ENCODE results near the gene C1orf21.

The C1orf21 gene

DNA sequence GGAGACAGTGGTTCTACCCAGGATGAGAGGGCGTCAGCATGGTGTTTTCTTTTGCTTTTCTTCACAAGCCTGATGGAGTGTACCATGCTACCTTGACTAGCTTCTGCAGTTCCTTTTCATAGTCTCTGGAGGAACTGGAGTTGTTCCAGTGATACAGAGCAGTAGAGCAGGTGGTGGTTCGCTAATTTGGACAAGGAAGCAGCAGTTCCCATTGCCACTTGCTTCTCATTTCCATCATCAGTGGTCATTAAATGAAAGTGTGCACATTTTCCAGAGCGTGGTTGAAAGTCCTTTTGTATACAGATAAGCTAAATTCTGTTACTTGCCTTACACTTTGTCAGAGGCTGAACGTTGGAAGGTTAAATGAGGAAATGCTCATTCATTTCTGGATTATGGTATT is 182.3 kb downstream of the C1orf21 start:
- DNase-seq (ENCODE audit: low read depth), result no peak
- H3K4me3 ChIP-seq (replicated peaks; ENCODE audit: low read depth, low read length), result no peak overlapping the region
- TF ChIP-seq, protein P1, sequence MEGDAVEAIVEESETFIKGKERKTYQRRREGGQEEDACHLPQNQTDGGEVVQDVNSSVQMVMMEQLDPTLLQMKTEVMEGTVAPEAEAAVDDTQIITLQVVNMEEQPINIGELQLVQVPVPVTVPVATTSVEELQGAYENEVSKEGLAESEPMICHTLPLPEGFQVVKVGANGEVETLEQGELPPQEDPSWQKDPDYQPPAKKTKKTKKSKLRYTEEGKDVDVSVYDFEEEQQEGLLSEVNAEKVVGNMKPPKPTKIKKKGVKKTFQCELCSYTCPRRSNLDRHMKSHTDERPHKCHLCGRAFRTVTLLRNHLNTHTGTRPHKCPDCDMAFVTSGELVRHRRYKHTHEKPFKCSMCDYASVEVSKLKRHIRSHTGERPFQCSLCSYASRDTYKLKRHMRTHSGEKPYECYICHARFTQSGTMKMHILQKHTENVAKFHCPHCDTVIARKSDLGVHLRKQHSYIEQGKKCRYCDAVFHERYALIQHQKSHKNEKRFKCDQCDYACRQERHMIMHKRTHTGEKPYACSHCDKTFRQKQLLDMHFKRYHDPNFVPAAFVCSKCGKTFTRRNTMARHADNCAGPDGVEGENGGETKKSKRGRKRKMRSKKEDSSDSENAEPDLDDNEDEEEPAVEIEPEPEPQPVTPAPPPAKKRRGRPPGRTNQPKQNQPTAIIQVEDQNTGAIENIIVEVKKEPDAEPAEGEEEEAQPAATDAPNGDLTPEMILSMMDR (IDR thresholded peaks at IDR 0.05; ENCODE audit: low read length, missing control alignments), result no peak

DNA sequence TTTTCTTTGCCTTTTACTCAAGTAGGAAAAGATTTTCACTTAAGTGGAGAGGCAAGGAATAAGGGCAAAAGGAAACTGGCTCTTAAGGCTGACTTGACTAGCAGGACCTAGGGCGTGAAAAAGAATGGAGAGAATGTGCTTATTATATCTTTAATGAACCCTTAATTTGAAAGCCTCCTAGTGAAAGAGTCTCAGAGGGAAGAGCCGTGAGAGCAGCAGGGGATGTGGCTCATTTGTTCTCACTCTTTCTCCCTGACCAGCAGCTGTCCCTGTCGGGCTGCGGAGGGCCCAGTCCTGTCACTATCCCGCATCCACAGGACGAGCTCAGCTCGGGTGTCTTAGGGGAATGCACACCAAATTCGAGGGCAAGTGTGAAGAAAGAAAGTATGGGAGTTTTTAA is 187.8 kb downstream of the C1orf21 start:
- TF ChIP-seq, protein P1 (IDR thresholded peaks at IDR 0.05; ENCODE audit: low read length, missing control alignments), result no peak
- no peak for DNase-seq (ENCODE audit: low read depth)
- no peak overlapping the region for H3K4me3 ChIP-seq (replicated peaks; ENCODE audit: low read depth, low read length)

DNA sequence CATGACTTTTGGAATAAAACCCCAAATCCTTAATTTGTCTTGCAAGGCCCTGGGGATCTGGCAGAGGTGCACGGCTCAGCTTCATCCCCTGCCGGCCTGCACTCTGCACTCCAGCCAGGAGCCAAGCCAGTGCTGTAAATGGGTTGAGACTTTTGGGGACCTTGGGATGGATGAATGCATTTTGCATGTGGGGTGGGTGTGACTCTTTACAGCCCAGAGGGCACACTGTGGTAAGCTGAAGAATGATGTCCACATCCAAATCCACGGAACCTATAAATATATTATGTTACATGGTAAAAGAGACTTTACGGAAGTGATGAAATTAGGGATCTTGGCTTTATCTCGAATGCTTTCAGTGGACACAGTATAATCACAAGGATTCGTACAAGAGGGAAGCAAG is 190.0 kb downstream of the C1orf21 start:
- no peak for DNase-seq (ENCODE audit: low read depth)
- TF ChIP-seq, protein P1 (IDR thresholded peaks at IDR 0.05; ENCODE audit: low read length, missing control alignments), result no peak
- no peak overlapping the region for H3K4me3 ChIP-seq (replicated peaks; ENCODE audit: low read depth, low read length)

DNA sequence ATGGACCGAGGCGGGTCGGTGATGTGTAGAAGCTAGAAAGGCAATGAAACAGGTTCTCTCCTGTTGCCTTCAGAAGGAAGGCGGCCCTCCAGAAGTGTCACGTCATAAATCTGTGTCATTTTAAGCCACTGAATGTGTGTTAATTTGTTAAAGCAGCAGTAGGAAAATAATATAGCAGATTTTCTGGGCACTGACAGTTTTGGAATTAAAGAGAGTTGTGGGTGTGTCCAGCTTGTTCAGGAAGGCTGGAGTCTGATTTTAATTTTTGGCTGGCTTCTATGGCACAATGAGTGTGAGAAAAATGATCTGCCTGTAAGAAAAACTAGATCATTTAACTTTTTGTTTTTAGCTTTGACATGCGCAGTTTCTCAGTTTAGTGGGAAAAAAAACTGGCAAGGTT is 190.5 kb downstream of the C1orf21 start:
- TF ChIP-seq, protein P1 (IDR thresholded peaks at IDR 0.05; ENCODE audit: low read length, missing control alignments), result no peak
- H3K4me3 ChIP-seq (replicated peaks; ENCODE audit: low read depth, low read length), result no peak overlapping the region
- DNase-seq (ENCODE audit: low read depth), result no peak

DNA sequence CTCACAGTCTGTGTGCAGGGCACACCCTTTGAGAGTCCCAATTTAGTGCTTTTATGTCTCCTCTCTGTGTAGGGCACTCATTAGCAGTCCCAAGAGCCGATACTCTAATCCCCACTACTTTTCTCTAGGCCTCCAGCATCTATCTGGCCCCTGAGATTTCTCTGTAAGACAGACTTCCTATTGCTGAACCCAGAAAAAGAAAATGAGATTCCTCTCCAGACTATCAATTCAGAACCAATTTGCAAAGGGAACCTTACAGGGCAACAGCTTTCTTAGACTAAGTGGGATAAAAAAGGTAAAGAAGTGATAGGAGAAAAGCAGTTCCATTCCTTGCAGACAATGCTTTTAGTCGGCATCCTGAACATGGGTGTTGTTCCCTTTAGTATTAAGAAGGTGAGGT is 195.6 kb downstream of the C1orf21 start:
- no peak overlapping the region for H3K4me3 ChIP-seq (replicated peaks; ENCODE audit: low read depth, low read length)
- TF ChIP-seq, protein P1 (IDR thresholded peaks at IDR 0.05; ENCODE audit: low read length, missing control alignments), result no peak
- DNase-seq (ENCODE audit: low read depth), result no peak

DNA sequence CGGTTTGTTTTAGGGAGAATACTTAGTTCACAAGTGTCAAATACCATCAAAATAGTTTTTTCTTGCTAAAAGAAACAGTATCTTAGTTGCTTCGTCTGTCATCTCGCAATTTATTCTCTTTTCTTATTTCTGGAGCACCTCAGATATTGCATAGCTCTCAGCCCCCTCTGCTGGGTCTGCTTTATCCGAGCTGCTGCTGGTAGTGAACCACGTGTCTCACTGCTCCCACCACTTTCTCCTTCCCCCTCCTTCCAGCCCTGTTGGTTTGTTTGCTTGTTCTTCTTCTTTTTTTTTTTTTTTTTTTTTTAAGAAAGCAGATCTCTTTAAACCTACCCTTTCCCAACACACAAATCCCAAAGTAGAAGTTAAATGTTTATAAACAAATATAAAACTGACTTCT is 197.0 kb downstream of the C1orf21 start:
- DNase-seq (ENCODE audit: low read depth), result no peak
- TF ChIP-seq, protein P1 (IDR thresholded peaks at IDR 0.05; ENCODE audit: low read length, missing control alignments), result no peak
- H3K4me3 ChIP-seq (replicated peaks; ENCODE audit: low read depth, low read length), result no peak overlapping the region

DNA sequence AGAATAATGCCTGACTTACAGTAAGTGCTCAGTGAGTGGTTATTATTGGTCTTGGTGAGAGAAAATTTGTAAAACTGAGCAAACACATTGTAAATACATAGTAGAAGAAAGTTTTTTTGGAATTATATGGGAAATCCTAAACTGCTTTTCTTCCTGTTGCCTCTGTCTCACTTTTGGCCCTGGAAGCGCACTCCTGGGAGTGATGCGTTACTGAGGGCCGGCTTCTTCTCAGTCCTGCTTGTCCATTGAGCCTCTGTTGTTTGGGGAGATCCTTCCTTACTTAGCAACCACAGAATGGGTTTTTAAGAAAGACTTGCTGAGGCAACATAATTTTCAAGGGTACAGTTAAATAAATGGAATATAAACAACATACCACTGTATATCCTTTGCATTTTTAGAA is 201.9 kb downstream of the C1orf21 start:
- TF ChIP-seq, protein P1 (IDR thresholded peaks at IDR 0.05; ENCODE audit: low read length, missing control alignments), result no peak
- no peak overlapping the region for H3K4me3 ChIP-seq (replicated peaks; ENCODE audit: low read depth, low read length)
- DNase-seq (ENCODE audit: low read depth), result no peak
